KOPT-K1 (cell line): ENCODE measurements around the gene RBM47.
A peak's percentile ranks its signal among the peaks of the same experiment; 100 is the strongest.
"Not testable (repeated sequence)": the region's sequence is repeated elsewhere in the genome, so short reads cannot be mapped to it uniquely, and the experiment has no call there.

ENCODE experiments used
- H3K27ac ChIP-seq: fragments of 200-600 bp; sonication (generic); 2 replicates; pipeline ENCODE4 v1.5.1; 2016; ENCODE audit warnings: antibody characterized with exemption, mild to moderate bottlenecking, low read depth, low read length; ENCODE audit not compliant: poor library complexity, severe bottlenecking
- H3K36me3 ChIP-seq: fragments of 200-600 bp; sonication (generic); 2 replicates; pipeline ENCODE4 v1.5.1; 2017; ENCODE audit warnings: antibody characterized with exemption, mild to moderate bottlenecking, low read length, moderate library complexity; ENCODE audit not compliant: insufficient read depth
- H3K9me3 ChIP-seq: fragments of 200-600 bp; sonication (generic); 2 replicates; pipeline ENCODE4 v1.5.1; 2017; ENCODE audit warnings: antibody characterized with exemption, low read length, mild to moderate bottlenecking; ENCODE audit not compliant: insufficient read depth, poor library complexity, severe bottlenecking

RBM47 gene

GRCh38 chr4:40458683-40459082, 171.0 kb downstream of the RBM47 start:
- no peak overlapping the region for H3K27ac ChIP-seq
- H3K9me3 ChIP-seq, result no peaks in the 10 kb centered on the region
- no peaks in the 10 kb centered on the region for H3K36me3 ChIP-seq

GRCh38 chr4:40458109-40458508, 171.6 kb downstream of the RBM47 start:
- no peak overlapping the region for H3K27ac ChIP-seq
- H3K36me3 ChIP-seq, result no peaks in the 10 kb centered on the region
- H3K9me3 ChIP-seq, result no peaks in the 10 kb centered on the region

- Histone ChIP-seq H3K27ac (no peak overlapping the region), H3K9me3 (no peaks in the 10 kb centered on the region), H3K36me3 (no peaks in the 10 kb centered on the region)
Observed at GRCh38 chr4:40455340-40455902, 174.2 kb downstream of the RBM47 start.

- Histone ChIP-seq H3K9me3 (no peaks in the 10 kb centered on the region), H3K36me3 (no peaks in the 10 kb centered on the region), H3K27ac (no peak overlapping the region)
Observed at GRCh38 chr4:40454816-40455215, 174.8 kb downstream of the RBM47 start.

- Histone ChIP-seq H3K9me3 (no peaks in the 10 kb centered on the region), H3K27ac (no peak overlapping the region), H3K36me3 (no peaks in the 10 kb centered on the region)
Observed at GRCh38 chr4:40453912-40454311, 175.8 kb downstream of the RBM47 start.

- Histone ChIP-seq H3K9me3 (no peaks in the 10 kb centered on the region), H3K27ac (no peak overlapping the region), H3K36me3 (no peaks in the 10 kb centered on the region)
Observed at GRCh38 chr4:40448875-40449274, 180.8 kb downstream of the RBM47 start.

- Histone ChIP-seq H3K36me3 (no peaks in the 10 kb centered on the region), H3K9me3 (no peaks in the 10 kb centered on the region), H3K27ac (no peak overlapping the region)
Observed at GRCh38 chr4:40446839-40447238, 182.8 kb downstream of the RBM47 start.

- H3K27ac ChIP-seq, H3K36me3 ChIP-seq, H3K9me3 ChIP-seq: not testable (repeated sequence)
Observed at GRCh38 chr4:40446261-40446750, 183.4 kb downstream of the RBM47 start.

- Histone ChIP-seq H3K36me3 (no peaks in the 10 kb centered on the region), H3K9me3 (no peaks in the 10 kb centered on the region)
Observed at GRCh38 chr4:40445671-40446070, 184.0 kb downstream of the RBM47 start.

GRCh38 chr4:40441430-40441829, 188.2 kb downstream of the RBM47 start:
- H3K9me3 ChIP-seq, result no peaks in the 10 kb centered on the region
- H3K36me3 ChIP-seq, result no peaks in the 10 kb centered on the region
- no peak overlapping the region for H3K27ac ChIP-seq

More at GRCh38 chr4:40445671-40446070, 184.0 kb downstream of the RBM47 start:
- H3K27ac ChIP-seq, result no peak overlapping the region

GRCh38 chr4:40439519-40439918, 190.1 kb downstream of the RBM47 start:
- Histone ChIP-seq H3K27ac (no peak overlapping the region), H3K36me3 (no peaks in the 10 kb centered on the region), H3K9me3 (no peaks in the 10 kb centered on the region)

GRCh38 chr4:40438384-40439026, 191.2 kb downstream of the RBM47 start:
- no peaks in the 10 kb centered on the region for H3K36me3 ChIP-seq

GRCh38 chr4:40437741-40438383, 191.8 kb downstream of the RBM47 start:
- Histone ChIP-seq H3K9me3 (no peaks in the 10 kb centered on the region), H3K36me3 (no peaks in the 10 kb centered on the region), H3K27ac (no peak overlapping the region)

More at GRCh38 chr4:40438384-40439026, 191.2 kb downstream of the RBM47 start:
- H3K9me3 ChIP-seq, result no peaks in the 10 kb centered on the region
- no peak overlapping the region for H3K27ac ChIP-seq

- not testable (repeated sequence) for H3K9me3 ChIP-seq, H3K27ac ChIP-seq, H3K36me3 ChIP-seq
Observed at GRCh38 chr4:40435306-40435705, 194.4 kb downstream of the RBM47 start.

GRCh38 chr4:40434126-40434687, 195.5 kb downstream of the RBM47 start:
- Histone ChIP-seq H3K27ac (peak overlapping the region; percentile 61), H3K36me3 (no peaks in the 10 kb centered on the region), H3K9me3 (no peaks in the 10 kb centered on the region)
